ENCODE results near the gene PBX1. TPM values are rescaled to one million over a fixed set of nuclear protein-coding genes. Genes with fewer than 3 reads are reported as not detected.

The PBX1 gene
- total RNA-seq, 1 donor from 2014 or later: 29.7 TPM

DNA sequence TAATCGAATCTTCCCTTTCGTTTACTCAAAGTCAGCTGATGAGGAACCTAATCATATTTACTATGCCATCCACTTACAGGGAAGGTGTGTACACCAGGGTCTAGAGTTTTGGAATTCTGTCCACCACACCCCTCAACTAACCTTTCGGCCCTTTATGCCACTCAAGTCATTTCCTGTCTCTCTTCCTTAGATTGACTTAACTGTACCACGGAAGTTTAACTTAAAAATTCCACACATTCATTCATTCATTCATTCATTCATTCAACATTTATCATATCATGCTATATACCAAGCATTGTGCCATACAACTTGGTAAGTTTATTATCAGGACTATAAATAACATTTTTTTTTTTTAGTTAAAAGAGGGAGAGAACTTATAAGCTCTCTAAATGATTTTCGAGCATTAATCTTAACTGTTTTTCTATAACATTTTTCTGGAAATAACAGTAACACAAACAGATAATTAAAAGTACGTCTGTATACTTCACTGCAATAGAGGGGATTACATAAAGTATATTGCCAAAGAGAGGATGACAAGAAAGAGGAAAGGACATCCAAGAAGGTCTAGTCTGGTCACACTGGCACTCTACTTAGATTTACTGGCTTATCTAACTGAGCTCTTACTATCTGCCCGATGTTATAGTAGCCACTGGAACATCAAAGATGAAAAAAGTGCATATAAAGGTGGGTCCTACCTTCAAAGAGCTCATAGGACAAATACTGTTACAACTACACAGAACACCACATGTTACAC, 243.7 kb downstream of the PBX1 start:
- Mint-ChIP-seq H3K4me1 (ENCODE audit: unreplicated experiment) (peaks cover 25% of the 10 kb centered on the region), H3K9me3 (ENCODE audit: unreplicated experiment) (no peaks in the 10 kb centered on the region), H3K27me3 (ENCODE audit: unreplicated experiment) (no peaks in the 10 kb centered on the region), H3K36me3 (ENCODE audit: unreplicated experiment) (peaks cover 17% of the 10 kb centered on the region), H3K27ac (ENCODE audit: unreplicated experiment) (no peak overlapping the region), H3K4me3 (ENCODE audit: unreplicated experiment) (no peak overlapping the region)
- DNase-seq (ENCODE audit: extremely low spot score, unreplicated experiment): no peak
- TF ChIP-seq, protein P1, sequence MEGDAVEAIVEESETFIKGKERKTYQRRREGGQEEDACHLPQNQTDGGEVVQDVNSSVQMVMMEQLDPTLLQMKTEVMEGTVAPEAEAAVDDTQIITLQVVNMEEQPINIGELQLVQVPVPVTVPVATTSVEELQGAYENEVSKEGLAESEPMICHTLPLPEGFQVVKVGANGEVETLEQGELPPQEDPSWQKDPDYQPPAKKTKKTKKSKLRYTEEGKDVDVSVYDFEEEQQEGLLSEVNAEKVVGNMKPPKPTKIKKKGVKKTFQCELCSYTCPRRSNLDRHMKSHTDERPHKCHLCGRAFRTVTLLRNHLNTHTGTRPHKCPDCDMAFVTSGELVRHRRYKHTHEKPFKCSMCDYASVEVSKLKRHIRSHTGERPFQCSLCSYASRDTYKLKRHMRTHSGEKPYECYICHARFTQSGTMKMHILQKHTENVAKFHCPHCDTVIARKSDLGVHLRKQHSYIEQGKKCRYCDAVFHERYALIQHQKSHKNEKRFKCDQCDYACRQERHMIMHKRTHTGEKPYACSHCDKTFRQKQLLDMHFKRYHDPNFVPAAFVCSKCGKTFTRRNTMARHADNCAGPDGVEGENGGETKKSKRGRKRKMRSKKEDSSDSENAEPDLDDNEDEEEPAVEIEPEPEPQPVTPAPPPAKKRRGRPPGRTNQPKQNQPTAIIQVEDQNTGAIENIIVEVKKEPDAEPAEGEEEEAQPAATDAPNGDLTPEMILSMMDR (IDR thresholded peaks at IDR 0.05): no peak

DNA sequence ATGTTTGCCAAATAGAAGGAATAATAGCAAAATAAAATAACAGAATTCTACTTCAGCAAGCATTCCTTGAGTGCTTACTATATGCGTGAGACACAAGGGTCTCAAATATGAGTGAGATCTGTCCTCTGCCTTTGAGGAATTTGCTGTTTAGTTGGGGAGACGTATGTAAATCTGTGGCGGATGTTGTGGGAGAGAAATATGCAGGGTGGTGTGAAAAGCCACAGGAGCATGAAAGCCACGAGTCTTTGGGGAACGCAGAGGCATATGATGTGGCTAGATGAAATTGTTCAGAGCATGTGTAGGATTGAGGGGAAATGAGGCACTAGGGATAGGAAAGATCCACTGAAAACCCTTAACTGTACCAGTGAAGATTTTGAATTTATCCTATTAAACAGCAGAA, 244.4 kb downstream of the PBX1 start:
- Mint-ChIP-seq H3K27me3 (ENCODE audit: unreplicated experiment) (no peaks in the 10 kb centered on the region), H3K4me3 (ENCODE audit: unreplicated experiment) (no peak overlapping the region), H3K36me3 (ENCODE audit: unreplicated experiment) (peaks cover 22% of the 10 kb centered on the region), H3K9me3 (ENCODE audit: unreplicated experiment) (no peaks in the 10 kb centered on the region), H3K27ac (ENCODE audit: unreplicated experiment) (no peak overlapping the region), H3K4me1 (ENCODE audit: unreplicated experiment) (peaks cover 25% of the 10 kb centered on the region)
- TF ChIP-seq, protein P1 (IDR thresholded peaks at IDR 0.05): no peak
- DNase-seq (ENCODE audit: extremely low spot score, unreplicated experiment): no peak

- DNase-seq (ENCODE audit: extremely low spot score, unreplicated experiment): no peak
- H3K4me3 Mint-ChIP-seq (ENCODE audit: unreplicated experiment): no peak overlapping the region
- H3K36me3 Mint-ChIP-seq (ENCODE audit: unreplicated experiment): peaks cover 28% of the 10 kb centered on the region
- TF ChIP-seq, protein P1 (IDR thresholded peaks at IDR 0.05): no peak
- peaks cover 25% of the 10 kb centered on the region for H3K4me1 Mint-ChIP-seq (ENCODE audit: unreplicated experiment)
- no peak overlapping the region for H3K27ac Mint-ChIP-seq (ENCODE audit: unreplicated experiment)
- H3K9me3 Mint-ChIP-seq (ENCODE audit: unreplicated experiment): peaks cover 3% of the 10 kb centered on the region
- H3K27me3 Mint-ChIP-seq (ENCODE audit: unreplicated experiment): no peaks in the 10 kb centered on the region
Observed at GRCh38 chr1:164804366-164804765, 245.4 kb downstream of the PBX1 start.

GRCh38 chr1:164805399-164805798, 246.4 kb downstream of the PBX1 start:
- TF ChIP-seq, protein P1 (IDR thresholded peaks at IDR 0.05): no peak
- Mint-ChIP-seq H3K36me3 (ENCODE audit: unreplicated experiment) (peaks cover 23% of the 10 kb centered on the region), H3K9me3 (ENCODE audit: unreplicated experiment) (peaks cover 4% of the 10 kb centered on the region), H3K27ac (ENCODE audit: unreplicated experiment) (no peak overlapping the region), H3K4me1 (ENCODE audit: unreplicated experiment) (peaks cover 25% of the 10 kb centered on the region), H3K27me3 (ENCODE audit: unreplicated experiment) (no peaks in the 10 kb centered on the region), H3K4me3 (ENCODE audit: unreplicated experiment) (no peak overlapping the region)
- DNase-seq (ENCODE audit: extremely low spot score, unreplicated experiment): no peak

GRCh38 chr1:164806531-164806930, 247.5 kb downstream of the PBX1 start:
- Mint-ChIP-seq H3K27ac (ENCODE audit: unreplicated experiment) (no peak overlapping the region), H3K27me3 (ENCODE audit: unreplicated experiment) (no peaks in the 10 kb centered on the region)

More at GRCh38 chr1:164806531-164806930, 247.5 kb downstream of the PBX1 start:
- TF ChIP-seq, protein P1 (IDR thresholded peaks at IDR 0.05): no peak
- H3K4me3 Mint-ChIP-seq (ENCODE audit: unreplicated experiment): no peak overlapping the region
- H3K4me1 Mint-ChIP-seq (ENCODE audit: unreplicated experiment): peaks cover 21% of the 10 kb centered on the region
- peaks cover 4% of the 10 kb centered on the region for H3K9me3 Mint-ChIP-seq (ENCODE audit: unreplicated experiment)
- H3K36me3 Mint-ChIP-seq (ENCODE audit: unreplicated experiment): peaks cover 19% of the 10 kb centered on the region
- DNase-seq (ENCODE audit: extremely low spot score, unreplicated experiment): no peak

Data from osteocyte (in vitro differentiated cells).